Right hindlimb (tissue), 1 donor: ENCODE results near the gene ILDR1.
"Not testable (repeated sequence)": the region's sequence is repeated elsewhere in the genome, so short reads cannot be mapped to it uniquely, and the experiment has no call there.

ENCODE experiments used
- DNase-seq: peaks from one replicate; pipeline ENCODE4 v3.0.0-alpha.2; 2018

ILDR1 gene

DNA sequence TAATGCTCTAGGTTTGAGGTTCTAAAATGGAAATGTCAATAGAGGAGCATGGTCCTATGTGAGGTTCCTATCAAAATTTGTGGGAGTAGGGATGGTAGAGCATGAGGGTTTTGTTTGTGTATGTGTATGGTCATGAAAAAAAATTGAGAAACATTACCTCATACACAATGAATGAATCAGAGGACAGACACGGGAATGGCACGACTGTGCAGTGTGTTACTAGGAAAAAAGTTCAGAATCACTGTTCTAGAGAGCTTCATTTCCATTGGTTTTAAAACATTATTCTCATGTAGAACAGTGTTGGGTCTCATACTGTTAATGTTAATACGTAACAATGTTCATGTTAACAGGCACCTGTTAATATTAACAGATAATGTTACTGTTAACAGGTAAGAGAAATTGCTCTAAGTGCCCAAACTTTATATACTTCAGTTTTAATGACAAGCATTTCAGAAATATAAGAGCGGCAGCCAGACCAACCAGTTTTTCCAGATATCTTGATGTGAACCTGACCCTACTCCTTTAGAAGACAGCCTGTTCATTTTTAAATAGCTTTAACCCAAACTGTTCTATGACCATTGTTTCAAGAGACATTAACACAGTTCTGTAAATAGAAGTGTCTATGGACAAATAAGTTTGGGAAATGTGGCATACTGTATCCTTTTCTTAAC lies 79.8 kb downstream of the ILDR1 start:
- DNase-seq = no peak

DNA sequence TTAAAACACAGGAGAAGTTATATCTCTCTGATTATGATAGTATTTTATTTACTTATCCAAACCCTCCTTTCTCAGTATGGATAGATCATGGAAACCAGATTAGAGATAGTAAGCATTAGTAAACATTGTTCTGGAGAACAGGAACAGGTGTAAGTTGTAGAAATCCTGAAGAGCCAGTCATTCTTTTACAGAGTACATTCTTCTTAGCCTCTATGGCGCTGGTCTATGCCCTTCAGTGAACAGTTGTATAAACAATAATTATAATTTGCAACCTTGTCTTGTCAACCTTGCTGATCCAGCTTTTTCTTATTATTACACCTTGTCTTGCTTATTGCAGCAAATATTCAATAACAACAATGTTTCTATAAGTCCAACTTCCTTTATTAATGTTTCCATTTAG lies 80.5 kb downstream of the ILDR1 start:
- DNase-seq = no peak

DNA sequence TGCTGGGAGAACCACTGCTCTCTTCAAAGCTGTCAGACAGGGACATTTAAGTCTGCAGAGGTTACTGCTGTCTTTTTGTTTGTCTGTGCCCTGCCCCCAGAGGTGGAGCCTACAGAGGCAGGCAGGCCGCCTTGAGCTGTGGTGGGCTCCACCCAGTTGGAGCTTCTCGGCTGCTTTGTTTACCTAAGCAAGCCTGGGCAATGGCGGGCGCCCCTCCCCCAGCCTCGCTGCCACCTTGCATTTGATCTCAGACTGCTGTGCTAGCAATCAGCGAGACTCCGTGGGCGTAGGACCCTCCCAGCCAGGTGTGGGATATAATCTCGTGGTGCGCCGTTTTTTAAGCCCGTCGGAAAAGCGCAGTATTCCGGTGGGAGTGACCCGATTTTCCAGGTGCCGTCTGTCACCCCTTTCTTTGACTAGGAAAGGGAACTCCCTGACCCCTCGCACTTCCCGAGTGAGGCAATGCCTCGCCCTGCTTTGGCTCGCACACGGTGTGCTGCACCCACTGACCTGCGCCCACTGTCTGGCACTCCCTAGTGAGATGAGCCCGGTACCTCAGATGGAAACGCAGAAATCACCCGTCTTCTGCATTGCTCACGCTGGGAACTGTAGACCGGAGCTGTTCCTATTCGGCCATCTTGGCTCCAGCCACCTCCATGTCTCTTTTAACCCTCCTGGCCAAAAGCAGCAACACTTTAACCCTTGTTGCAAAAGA lies 83.7 kb downstream of the ILDR1 start:
- not testable (repeated sequence) for DNase-seq
